Activated B cell treated with CpG ODN at 0.5 μM for 24 hours (primary cell): ENCODE results near the gene AP2A2. TPM values are rescaled to one million over a fixed set of nuclear protein-coding genes. Genes with fewer than 3 reads are reported as not detected.
"Not testable (repeated sequence)": the region's sequence is repeated elsewhere in the genome, so short reads cannot be mapped to it uniquely, and the experiment has no call there.

Experiments
- ATAC-seq: fragments of 200-7000 bp; cut with Tn5 transposase; one replicate; pipeline ENCODE4 v1.10.0; 2021; ENCODE audit warnings: low read depth, mild to moderate bottlenecking, moderate library complexity
- CTCF ChIA-PET: fragments of 350-600 bp; sonication (Branson Sonifier 250); formaldehyde crosslinking; loops from one replicate; lab custom pipeline; 2021; ENCODE audit warnings: antibody characterized with exemption; lab: Charles Lee
- POLR2A ChIA-PET: fragments of 350-600 bp; sonication (Branson Sonifier 250); formaldehyde crosslinking; loops from one replicate; lab custom pipeline; 2021; ENCODE audit warnings: antibody characterized with exemption; lab: Charles Lee
- DNase-seq: peaks from one replicate; pipeline ENCODE4 v3.0.0; 2022
- H3K27ac Mint-ChIP-seq: one replicate; pipeline ENCODE4 v1.8.0; 2020; ENCODE audit warnings: mixed read lengths
- H3K27me3 Mint-ChIP-seq: one replicate; pipeline ENCODE4 v1.8.0; 2021; ENCODE audit warnings: mixed read lengths
- H3K36me3 Mint-ChIP-seq: one replicate; pipeline ENCODE4 v1.8.0; 2021; ENCODE audit warnings: low read depth, mixed read lengths
- H3K4me1 Mint-ChIP-seq: one replicate; pipeline ENCODE4 v1.8.0; 2021; ENCODE audit warnings: mixed read lengths
- H3K4me3 Mint-ChIP-seq: one replicate; pipeline ENCODE4 v1.8.0; 2020; ENCODE audit warnings: mild to moderate bottlenecking, mixed read lengths
- H3K9me3 Mint-ChIP-seq: one replicate; pipeline ENCODE4 v1.8.0; 2020; ENCODE audit warnings: mixed read lengths
- intact Hi-C: fragments of 100-400 bp; cut with micrococcal nuclease; formaldehyde crosslinking; loops from one replicate; pipeline ENCODE4 v1.15.1; 2024
- total RNA-seq: library from RNA; stranded (reverse); gene quantifications from 2 replicates; pipeline ENCODE4 v1.2.3, GENCODE V29; 2022
- TF ChIP-seq, protein P1 (sequence below): fragments of 200-600 bp; IDR thresholded peaks from one replicate; pipeline ENCODE4 v1.8.0; 2022; ENCODE audit warnings: antibody characterized with exemption, mild to moderate bottlenecking

The AP2A2 gene
- total RNA-seq, 1 donor from 2014 or later, result 49.6 TPM

DNA sequence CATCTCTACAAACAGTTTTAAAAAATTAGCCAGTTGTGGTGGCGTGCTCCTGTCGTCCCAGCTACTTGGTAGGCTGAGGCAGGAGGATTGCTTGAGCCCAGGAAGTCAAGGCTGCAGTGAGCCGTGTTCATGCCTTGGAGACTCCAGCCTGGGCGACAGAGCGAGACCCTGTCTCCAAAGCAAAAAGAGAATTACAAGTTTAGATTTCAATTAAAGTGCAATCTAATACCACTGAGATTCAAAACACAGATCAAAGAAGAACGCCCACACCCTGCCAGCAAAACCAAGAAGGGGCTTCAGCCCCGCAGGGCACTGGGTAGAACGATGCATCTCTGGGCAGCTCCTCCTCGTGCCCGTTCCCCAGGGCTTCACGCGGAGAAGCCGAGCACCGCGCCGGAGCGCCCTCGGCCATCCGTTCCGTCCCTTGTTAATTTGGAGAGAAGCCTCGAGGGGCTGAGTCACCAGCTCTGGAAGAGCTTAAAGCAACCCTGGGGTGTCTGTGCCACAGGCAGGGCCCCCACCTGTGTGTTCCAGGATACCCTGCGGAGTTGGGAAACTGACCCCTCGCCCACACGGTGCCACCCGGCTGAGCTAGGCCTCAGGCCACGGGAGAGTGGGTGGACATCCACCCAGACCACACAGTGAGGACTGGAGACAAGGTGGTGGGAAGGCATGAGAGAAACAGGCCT, 47.0 kb downstream of the AP2A2 start:
- ATAC-seq (no peak), DNase-seq (no peak)
- Mint-ChIP-seq H3K4me1 (peaks cover 18% of the 10 kb centered on the region), H3K36me3 (peaks cover 63% of the 10 kb centered on the region), H3K27me3 (no peaks in the 10 kb centered on the region), H3K27ac (no peak overlapping the region), H3K4me3 (no peak overlapping the region), H3K9me3 (no peaks in the 10 kb centered on the region)
- POLR2A ChIA-PET, result no interaction called here
- intact Hi-C loops, result no loop called here
- TF ChIP-seq, protein P1, sequence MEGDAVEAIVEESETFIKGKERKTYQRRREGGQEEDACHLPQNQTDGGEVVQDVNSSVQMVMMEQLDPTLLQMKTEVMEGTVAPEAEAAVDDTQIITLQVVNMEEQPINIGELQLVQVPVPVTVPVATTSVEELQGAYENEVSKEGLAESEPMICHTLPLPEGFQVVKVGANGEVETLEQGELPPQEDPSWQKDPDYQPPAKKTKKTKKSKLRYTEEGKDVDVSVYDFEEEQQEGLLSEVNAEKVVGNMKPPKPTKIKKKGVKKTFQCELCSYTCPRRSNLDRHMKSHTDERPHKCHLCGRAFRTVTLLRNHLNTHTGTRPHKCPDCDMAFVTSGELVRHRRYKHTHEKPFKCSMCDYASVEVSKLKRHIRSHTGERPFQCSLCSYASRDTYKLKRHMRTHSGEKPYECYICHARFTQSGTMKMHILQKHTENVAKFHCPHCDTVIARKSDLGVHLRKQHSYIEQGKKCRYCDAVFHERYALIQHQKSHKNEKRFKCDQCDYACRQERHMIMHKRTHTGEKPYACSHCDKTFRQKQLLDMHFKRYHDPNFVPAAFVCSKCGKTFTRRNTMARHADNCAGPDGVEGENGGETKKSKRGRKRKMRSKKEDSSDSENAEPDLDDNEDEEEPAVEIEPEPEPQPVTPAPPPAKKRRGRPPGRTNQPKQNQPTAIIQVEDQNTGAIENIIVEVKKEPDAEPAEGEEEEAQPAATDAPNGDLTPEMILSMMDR, result no peak
- CTCF ChIA-PET, result no interaction called here

DNA sequence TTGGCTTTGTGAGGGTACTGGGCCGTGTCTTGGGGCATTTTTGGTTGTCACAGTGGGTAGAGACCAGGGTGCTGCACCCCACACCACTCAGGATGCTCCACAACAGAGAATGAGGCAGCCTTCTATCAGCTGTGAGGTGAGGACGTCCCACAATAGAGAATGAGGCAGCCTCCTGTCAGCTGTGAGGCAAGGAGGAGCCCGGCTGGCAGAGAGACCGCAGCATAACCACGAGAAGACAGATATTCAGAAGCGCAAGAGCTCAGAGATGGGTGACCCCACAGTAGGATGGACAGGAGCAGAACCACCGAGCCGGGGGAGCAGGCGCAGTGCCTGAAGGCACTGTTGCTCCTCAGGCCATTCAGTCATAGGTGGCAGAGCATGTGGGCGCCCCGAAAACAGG, 47.6 kb downstream of the AP2A2 start:
- no peak overlapping the region for H3K27ac Mint-ChIP-seq
- no peak for DNase-seq
- no peaks in the 10 kb centered on the region for H3K9me3 Mint-ChIP-seq
- H3K4me1 Mint-ChIP-seq, result peaks cover 18% of the 10 kb centered on the region
- H3K27me3 Mint-ChIP-seq, result no peaks in the 10 kb centered on the region
- TF ChIP-seq, protein P1, result no peak
- no peak for ATAC-seq
- ChIA-PET CTCF (no interaction called here), POLR2A (no interaction called here)
- intact Hi-C loops, result no loop called here
- H3K36me3 Mint-ChIP-seq, result peaks cover 68% of the 10 kb centered on the region
- H3K4me3 Mint-ChIP-seq, result no peak overlapping the region

DNA sequence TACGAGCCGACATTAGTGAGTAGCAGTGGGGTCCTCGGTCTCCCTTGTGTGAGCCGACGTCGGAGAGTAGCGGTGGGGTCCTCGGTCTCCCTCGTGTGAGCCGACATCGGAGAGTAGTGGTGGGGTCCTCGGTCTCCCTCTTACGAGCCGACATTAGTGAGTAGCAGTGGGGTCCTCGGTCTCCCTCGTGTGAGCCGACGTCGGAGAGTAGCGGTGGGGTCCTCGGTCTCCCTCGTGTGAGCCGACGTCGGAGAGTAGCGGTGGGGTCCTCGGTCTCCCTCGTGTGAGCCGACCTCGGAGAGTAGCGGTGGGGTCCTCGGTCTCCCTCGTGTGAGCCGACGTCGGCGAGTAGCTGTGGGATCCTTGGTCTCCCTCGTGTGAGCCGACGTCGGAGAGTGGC, 49.7 kb downstream of the AP2A2 start:
- ATAC-seq, H3K9me3 Mint-ChIP-seq, H3K4me1 Mint-ChIP-seq, H3K27ac Mint-ChIP-seq, H3K4me3 Mint-ChIP-seq, DNase-seq, H3K27me3 Mint-ChIP-seq, POLR2A ChIA-PET, intact Hi-C loops: not testable (repeated sequence)
- H3K36me3 Mint-ChIP-seq, result peaks cover 71% of the 10 kb centered on the region
- CTCF ChIA-PET, result interaction anchor here (0.7 kb wide), 1 partner anchor 1425 kb away, joined by 3 read pairs; the partner anchor contains the start of gene TSSC4

DNA sequence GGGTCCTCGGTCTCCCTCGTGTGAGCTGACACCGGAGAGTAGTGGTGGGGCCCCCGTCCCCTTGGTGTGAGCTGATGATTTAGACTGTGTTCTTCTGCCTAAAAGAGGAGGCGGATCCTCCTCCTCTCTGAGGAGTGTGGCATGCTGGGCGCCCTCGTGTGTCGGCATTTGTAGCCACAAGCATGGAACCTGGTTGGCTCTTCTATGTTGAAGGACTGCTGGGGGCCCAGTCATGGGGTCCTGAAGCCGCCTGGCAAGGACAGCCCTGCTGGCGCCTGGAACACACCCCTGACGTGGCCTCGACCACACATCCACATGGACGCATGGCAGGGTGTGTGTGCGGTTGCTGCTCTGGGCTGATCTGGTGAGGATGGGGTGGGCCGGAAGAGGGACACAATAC, 50.2 kb downstream of the AP2A2 start:
- H3K4me3 Mint-ChIP-seq, result no peak overlapping the region

DNA sequence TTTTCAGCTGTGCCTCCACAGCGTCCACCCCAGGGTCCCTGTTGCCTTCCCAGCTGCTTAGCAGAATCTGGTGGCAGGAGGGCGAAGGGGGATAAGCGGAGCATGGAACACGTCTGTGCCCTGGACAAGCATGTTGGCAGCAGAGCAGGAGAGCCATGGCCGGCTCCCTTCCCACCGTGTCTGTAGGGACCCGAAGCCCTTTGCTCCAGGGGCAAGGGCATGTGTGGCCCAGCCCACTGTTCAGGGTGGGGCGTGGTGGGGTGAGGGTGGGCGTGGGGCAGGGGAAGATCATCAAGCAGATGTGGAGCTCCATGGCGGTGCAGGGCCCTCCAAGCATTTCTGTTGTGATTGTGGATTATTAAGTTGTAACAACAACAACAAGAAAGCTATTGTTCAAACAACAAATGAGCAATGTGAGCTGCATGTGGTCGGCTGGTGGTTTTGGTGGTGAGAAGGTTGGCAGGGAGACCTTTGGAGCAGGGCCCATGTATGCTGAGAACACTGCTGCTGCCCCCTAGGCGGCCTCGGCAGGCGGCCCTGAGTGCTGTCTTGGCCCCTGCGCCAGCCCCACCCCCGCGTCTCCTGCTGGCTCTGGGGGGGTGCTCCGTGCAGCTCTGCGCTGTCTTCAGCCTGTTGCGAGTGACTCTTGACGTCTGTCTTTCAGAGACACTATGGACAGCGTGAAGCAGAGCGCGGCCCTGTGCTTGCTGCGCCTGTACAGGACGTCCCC, 50.9 kb downstream of the AP2A2 start:
- POLR2A ChIA-PET, result no interaction called here

More for the DNA sequence above, 50.2 kb downstream of the AP2A2 start:
- no peaks in the 10 kb centered on the region for H3K27me3 Mint-ChIP-seq
- POLR2A ChIA-PET, result no interaction called here
- ATAC-seq (no peak), DNase-seq (no peak)
- peaks cover 70% of the 10 kb centered on the region for H3K36me3 Mint-ChIP-seq
- peaks cover 5% of the 10 kb centered on the region for H3K4me1 Mint-ChIP-seq
- H3K9me3 Mint-ChIP-seq, result no peaks in the 10 kb centered on the region
- CTCF ChIA-PET, result interaction anchor here (0.7 kb wide), 1 partner anchor 1425 kb away, joined by 3 read pairs; the partner anchor contains the start of gene TSSC4
- no peak overlapping the region for H3K27ac Mint-ChIP-seq
- TF ChIP-seq, protein P1, result no peak
- intact Hi-C loops, result no loop called here

More for the DNA sequence above, 50.9 kb downstream of the AP2A2 start:
- CTCF ChIA-PET, result no interaction called here
- Mint-ChIP-seq H3K27me3 (no peaks in the 10 kb centered on the region), H3K4me3 (no peak overlapping the region), H3K27ac (no peak overlapping the region), H3K9me3 (no peaks in the 10 kb centered on the region), H3K36me3 (peaks cover 71% of the 10 kb centered on the region), H3K4me1 (no peaks in the 10 kb centered on the region)
- TF ChIP-seq, protein P1, result no peak
- intact Hi-C loops, result no loop called here
- ATAC-seq (no peak), DNase-seq (no peak)
